ENCODE data around the gene PYGB.
"Not testable (repeated sequence)": the region's sequence is repeated elsewhere in the genome, so short reads cannot be mapped to it uniquely, and the experiment has no call there.

PYGB gene

GRCh38 chr20:25315418-25316210 lies 67.7 kb downstream of the PYGB start:
- no peak for FAIRE-seq

- no peak for FAIRE-seq
Measured at GRCh38 chr20:25316506-25317190, 68.8 kb downstream of the PYGB start.

- no peak for FAIRE-seq
Measured at GRCh38 chr20:25317351-25318075, 69.6 kb downstream of the PYGB start.

GRCh38 chr20:25318471-25319240 lies 70.8 kb downstream of the PYGB start:
- FAIRE-seq = no peak

GRCh38 chr20:25319241-25320034 lies 71.6 kb downstream of the PYGB start:
- FAIRE-seq = no peak

- no peak for FAIRE-seq
Measured at GRCh38 chr20:25320035-25320800, 72.3 kb downstream of the PYGB start.

- FAIRE-seq = no peak
Measured at GRCh38 chr20:25321262-25321831, 73.5 kb downstream of the PYGB start.

GRCh38 chr20:25321991-25322390 lies 74.1 kb downstream of the PYGB start:
- no peak for FAIRE-seq

- FAIRE-seq = no peak
Measured at GRCh38 chr20:25323496-25324246, 75.8 kb downstream of the PYGB start.

GRCh38 chr20:25324412-25324811 lies 76.5 kb downstream of the PYGB start:
- FAIRE-seq = no peak

GRCh38 chr20:25325073-25325472 lies 77.2 kb downstream of the PYGB start:
- FAIRE-seq = no peak

GRCh38 chr20:25325997-25326396 lies 78.1 kb downstream of the PYGB start:
- FAIRE-seq = no peak

GRCh38 chr20:25327521-25328235 lies 79.8 kb downstream of the PYGB start:
- no peak for FAIRE-seq

- FAIRE-seq = no peak
Measured at GRCh38 chr20:25328954-25329498, 81.1 kb downstream of the PYGB start.

GRCh38 chr20:25334972-25335371 lies 87.1 kb downstream of the PYGB start:
- not testable (repeated sequence) for FAIRE-seq

GRCh38 chr20:25336561-25337422 lies 88.9 kb downstream of the PYGB start:
- FAIRE-seq = no peak

GRCh38 chr20:25338112-25339023 lies 90.5 kb downstream of the PYGB start:
- FAIRE-seq = no peak
